ENCODE results near the gene POP4. TPM values are rescaled to one million over a fixed set of nuclear protein-coding genes. Genes with fewer than 3 reads are reported as not detected.

Gene POP4
- total and polyA plus RNA-seq, 10 of the 15 experiments (the other 5 are each of a cell fraction or from before 2014, with no cell fraction given) = 52.1 to 231 (median 118) TPM

DNA sequence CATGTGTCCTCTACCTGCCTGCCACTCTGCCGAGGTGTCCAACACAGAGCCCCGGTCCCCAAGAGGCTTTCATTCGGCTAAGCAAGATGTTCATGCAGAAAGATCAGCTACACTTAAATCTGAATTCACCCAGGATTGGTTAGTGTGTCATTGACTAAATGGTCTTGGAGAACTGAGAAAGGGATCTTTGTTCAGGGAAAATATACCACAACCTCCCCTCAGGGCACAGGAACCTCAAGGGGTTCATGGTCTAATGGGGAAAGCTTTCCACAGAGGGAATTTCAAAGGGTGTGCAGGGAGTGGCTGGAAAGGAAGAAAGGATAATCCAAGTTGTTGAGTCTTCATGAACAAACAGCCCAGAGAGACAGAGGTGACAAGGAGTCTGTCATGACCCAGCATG, 14.4 kb upstream of the POP4 start:
- Histone ChIP-seq H3K4me3 (no peak overlapping the region), H3K9ac (ENCODE audit: control insufficient read depth, insufficient read depth, low read length) (no peak overlapping the region), H3K79me2 (ENCODE audit: control insufficient read depth, insufficient read depth, low read length) (no peaks in the 10 kb centered on the region), H3K9me3 (replicated peaks; ENCODE audit: control insufficient read depth, insufficient read depth, low read length) (peaks cover 2% of the 10 kb centered on the region; the same call in 1 of the 3 replicates), H4K20me1 (ENCODE audit: control insufficient read depth, insufficient read depth) (no peaks in the 10 kb centered on the region), H3K4me1 (ENCODE audit: control insufficient read depth, insufficient read depth, low read length) (peaks cover 6% of the 10 kb centered on the region), H3K27me3 (replicated peaks in 1 of 2; ENCODE audit: control insufficient read depth in 2 of 2, insufficient read depth in 2 of 2, low read length in 1 of 2) (no peaks in the 10 kb centered on the region; a peak in 3 of 4 replicates), H3K27ac (ENCODE audit: control insufficient read depth, insufficient read depth) (no peak overlapping the region), H3K36me3 (ENCODE audit: control insufficient read depth in 2 of 2, insufficient read depth in 2 of 2, low read length in 1 of 2) (no peaks in the 10 kb centered on the region), H2AFZ (ENCODE audit: control insufficient read depth, low read depth, low read length) (no peak overlapping the region), H3K4me2 (ENCODE audit: control insufficient read depth, insufficient read depth) (no peak overlapping the region)
- no peak for DNase-seq (ENCODE audit: low read depth, low spot score)
- no peak for ATAC-seq
- 55% methylated on average over 3 of the region's 3 CpGs for WGBS (ENCODE audit: insufficient coverage, insufficient replicate concordance, low lambda C conversion rate, missing lambda C conversion rate)
- RAD21 ChIA-PET (ENCODE audit: unreplicated experiment) = no interaction called here
- intact Hi-C loops (cut with micrococcal nuclease; ENCODE audit: unreplicated experiment) = loop anchor here (10.0 kb wide), 1 partner anchor 117 kb away; no protein-coding TSS in a partner anchor
- SMC1A ChIA-PET (ENCODE audit: uncharacterized antibody, unreplicated experiment) = no interaction called here
- in situ Hi-C loops (cut with MboI) = no loop called here
- no peak for FAIRE-seq
- no TSS peak for BruUV-seq (replicated peaks)
- POLR2A ChIA-PET = no interaction called here
- no peak for TF ChIP-seq POLR2A (IDR thresholded peaks at IDR 0.05; ENCODE audit: low read depth, low read length)
- no peak for TF ChIP-seq ETV6 (conservative IDR thresholded peaks at IDR 0.05 in 1 of 2, IDR thresholded peaks at IDR 0.05 in 1 of 2; ENCODE audit: borderline replicate concordance in 1 of 2, low read depth in 1 of 2)
- TF ChIP-seq SPI1 (IDR thresholded peaks at IDR 0.05; ENCODE audit: borderline replicate concordance, insufficient read depth, low read depth, low read length) = no peak
- no peak for TF ChIP-seq BCL3 (IDR thresholded peaks at IDR 0.05; ENCODE audit: borderline replicate concordance, insufficient read depth, low read depth, low read length, poor library complexity, severe bottlenecking)
- no peak for TF ChIP-seq RFX5 (IDR thresholded peaks at IDR 0.05; ENCODE audit: low read depth, low read length)
- no peak for TF ChIP-seq IRF4 (IDR thresholded peaks at IDR 0.05; ENCODE audit: low read depth, low read length)
- no peak for TF ChIP-seq ZBTB40 (IDR thresholded peaks at IDR 0.05; ENCODE audit: borderline replicate concordance)
- TF ChIP-seq HDGF (IDR thresholded peaks at IDR 0.05) = no peak
- no peak for TF ChIP-seq HCFC1 (IDR thresholded peaks at IDR 0.05; ENCODE audit: low read length)
- no peak for TF ChIP-seq MLLT1 (IDR thresholded peaks at IDR 0.05)
- no peak for TF ChIP-seq RAD51 (IDR thresholded peaks at IDR 0.05)
- TF ChIP-seq FOS (IDR thresholded peaks at IDR 0.05; ENCODE audit: borderline replicate concordance, extremely low read depth, insufficient read length) = no peak
- TF ChIP-seq, protein P1, sequence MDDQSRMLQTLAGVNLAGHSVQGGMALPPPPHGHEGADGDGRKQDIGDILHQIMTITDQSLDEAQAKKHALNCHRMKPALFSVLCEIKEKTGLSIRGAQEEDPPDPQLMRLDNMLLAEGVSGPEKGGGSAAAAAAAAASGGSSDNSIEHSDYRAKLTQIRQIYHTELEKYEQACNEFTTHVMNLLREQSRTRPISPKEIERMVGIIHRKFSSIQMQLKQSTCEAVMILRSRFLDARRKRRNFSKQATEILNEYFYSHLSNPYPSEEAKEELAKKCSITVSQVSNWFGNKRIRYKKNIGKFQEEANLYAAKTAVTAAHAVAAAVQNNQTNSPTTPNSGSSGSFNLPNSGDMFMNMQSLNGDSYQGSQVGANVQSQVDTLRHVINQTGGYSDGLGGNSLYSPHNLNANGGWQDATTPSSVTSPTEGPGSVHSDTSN (IDR thresholded peaks at IDR 0.05; ENCODE audit: insufficient replicate concordance, low read depth, low read length) = no peak
- TF ChIP-seq HDAC6 (IDR thresholded peaks at IDR 0.05; ENCODE audit: unreplicated experiment) = no peak
- TF ChIP-seq RBBP5 (conservative IDR thresholded peaks at IDR 0.05) = no peak
- CTCF ChIA-PET = interaction anchor here (0.8 kb wide), 1 partner anchor 10 kb away, joined by 4 read pairs; no protein-coding TSS in a partner anchor
